ENCODE results near the gene RTP3. TPM values are rescaled to one million over a fixed set of nuclear protein-coding genes. Genes with fewer than 3 reads are reported as not detected.
A peak's percentile ranks its signal among the peaks of the same experiment; 100 is the strongest.

The RTP3 gene
- total and polyA plus RNA-seq, 2 of the 8 experiments (the other 6 are each of a cell fraction or from before 2014, with no cell fraction given), result 0.08 TPM; not detected in 1

- peak in 1 of 2 experiments; percentile 67 for DNase-seq (ENCODE audit: low read depth in 1 of 2, low spot score in 2 of 2)
- H2BK12ac ChIP-seq (ENCODE audit: low read depth, low read length), result 0 out of 2 replicates have a peak overlapping the region, but pooled peaks have one; percentile 27
- no peak for FAIRE-seq
- no peak overlapping the region for H3K14ac ChIP-seq (ENCODE audit: insufficient read length)
- no peak overlapping the region for H3K27ac ChIP-seq (ENCODE audit: low read depth, low read length)
- H3K4me3 ChIP-seq (ENCODE audit: extremely low read depth in 1 of 4, insufficient read depth in 2 of 4, low read depth in 3 of 4, low read length in 4 of 4), result no peak overlapping the region
- H3K27me3 ChIP-seq (replicated peaks in 1 of 4; ENCODE audit: control insufficient read depth in 3 of 4, extremely low read depth in 1 of 4, insufficient read depth in 3 of 4, low read length in 3 of 4), result no peaks in the 10 kb centered on the region
- peak overlapping the region; percentile 83; the same call in 1 of the 2 replicates for H3K18ac ChIP-seq (ENCODE audit: extremely low read depth, low read length)
- H3K9me3 ChIP-seq (ENCODE audit: insufficient read depth in 2 of 2, low read depth in 1 of 2, low read length in 1 of 2), result no peaks in the 10 kb centered on the region
- no peaks in the 10 kb centered on the region for H3K36me3 ChIP-seq (ENCODE audit: control insufficient read depth in 2 of 4, insufficient read depth in 4 of 4, low read length in 3 of 4)
- ChIA-PET POLR2A (ENCODE audit: partially characterized antibody) (interaction anchor here (1.1 to 1.5 kb wide), 2 partner anchors 133 to 135 kb away, joined by 4 read pairs; no protein-coding TSS in a partner anchor), CTCF (ENCODE audit: partially characterized antibody) (interaction anchor here (0.6 to 5.0 kb wide), 34 partner anchors 9 to 630 kb away, joined by 3 to 40 read pairs (median 4); partner anchors contain the start of genes CCR5AS, CCRL2, LRRC2 and LTF)
- H3K23ac ChIP-seq (ENCODE audit: insufficient read length), result no peak overlapping the region
- H2BK20ac ChIP-seq (ENCODE audit: low read length), result no peak overlapping the region
- H2AFZ ChIP-seq (ENCODE audit: low read length), result no peak overlapping the region
- no peaks in the 10 kb centered on the region for H3K79me2 ChIP-seq (ENCODE audit: control insufficient read depth in 1 of 2, insufficient read depth in 2 of 2, low read length in 2 of 2)
- H4K20me1 ChIP-seq (replicated peaks in 1 of 2; ENCODE audit: control insufficient read depth in 1 of 2, insufficient read depth in 2 of 2, low read length in 2 of 2), result no peaks in the 10 kb centered on the region
- H3K79me1 ChIP-seq (ENCODE audit: low read depth, low read length), result no peaks in the 10 kb centered on the region
- TF ChIP-seq HDAC6 (IDR thresholded peaks at IDR 0.05; ENCODE audit: low read depth, low read length), result no peak
- TF ChIP-seq TEAD4 (IDR thresholded peaks at IDR 0.05; ENCODE audit: low read depth, low read length), result peak; percentile 51; the same call in 1 of the 2 replicates
- peak; percentile 49 to 76 (median 59) for TF ChIP-seq CTCF (IDR thresholded peaks at IDR 0.05; ENCODE audit: control extremely low read depth in 1 of 3, insufficient read depth in 1 of 3, low read depth in 1 of 3, low read length in 3 of 3)
- peak; percentile 40 to 51 for TF ChIP-seq RAD21 (IDR thresholded peaks at IDR 0.05 in 1 of 2, conservative IDR thresholded peaks at IDR 0.05 in 1 of 2; ENCODE audit: low read depth in 2 of 2, low read length in 2 of 2)
- no peak overlapping the region for H2BK15ac ChIP-seq (ENCODE audit: low read length)
- H3K56ac ChIP-seq (replicated peaks; ENCODE audit: insufficient read length, low read depth, low read length), result no peak overlapping the region
- H3K9ac ChIP-seq (replicated peaks in 1 of 4; ENCODE audit: extremely low read depth in 1 of 4, low read depth in 3 of 4, low read length in 3 of 4), result no peak overlapping the region
- H4K91ac ChIP-seq (replicated peaks; ENCODE audit: insufficient read length, low read length), result no peak overlapping the region
- H3K4me2 ChIP-seq (ENCODE audit: insufficient read depth in 1 of 2, low read depth in 2 of 2, low read length in 2 of 2), result no peak overlapping the region
- H2BK5ac ChIP-seq (ENCODE audit: low read depth, low read length), result no peak overlapping the region
- no peaks in the 10 kb centered on the region for H3K23me2 ChIP-seq (ENCODE audit: low read depth, low read length)
- 85% methylated on average over 14 of the region's 14 CpGs; no CpG with 5 or more reads in 1 of the 2 experiments for WGBS, 2 experiments (ENCODE audit: extremely low coverage in 1 of 2, insufficient coverage in 1 of 2, insufficient read length in 1 of 2, insufficient replicate concordance in 2 of 2, low coverage in 1 of 2, low lambda C conversion rate in 2 of 2, missing lambda C conversion rate in 1 of 2)
- H3K4ac ChIP-seq (replicated peaks; ENCODE audit: insufficient read length, low read depth, low read length), result no peak overlapping the region
- no peak overlapping the region for H2BK120ac ChIP-seq (replicated peaks; ENCODE audit: low read depth, low read length)
- no peak overlapping the region for H2AK5ac ChIP-seq (ENCODE audit: low read depth, low read length)
- H4K5ac ChIP-seq (ENCODE audit: insufficient read length, low read depth, low read length), result no peak overlapping the region
- H4K8ac ChIP-seq (ENCODE audit: extremely low read depth, insufficient read depth, low read length), result no peak overlapping the region
- no peaks in the 10 kb centered on the region for H3K4me1 ChIP-seq (replicated peaks in 1 of 4; ENCODE audit: control insufficient read depth in 3 of 4, insufficient read depth in 4 of 4, low read length in 3 of 4)
Measured at GRCh38 chr3:46449755-46450552, 47.8 kb upstream of the RTP3 start.
